CMK (cell line): ENCODE data around the gene SPIN2A.
"Not testable (repeated sequence)": the region's sequence is repeated elsewhere in the genome, so short reads cannot be mapped to it uniquely, and the experiment has no call there.

Experiments
- DNase-seq: peaks from one replicate; pipeline ENCODE4 v3.0.0-alpha.2; 2010; ENCODE audit warnings: low read depth

The SPIN2A gene

GRCh38 chrX:57137073-57137472, at the start of gene SPIN2A:
SPIN2A (minus strand) TSS chrX:57137397; CDS start chrX:57136597, 800 bp downstream.
- not testable (repeated sequence) for DNase-seq

- no peak for DNase-seq
These were observed 41.4 kb upstream of the SPIN2A start for GRCh38 chrX:57178605-57179004.

- no peak for DNase-seq
These were observed 39.9 kb upstream of the SPIN2A start for GRCh38 chrX:57177070-57177469.

- no peak for DNase-seq
These were observed 35.3 kb upstream of the SPIN2A start for GRCh38 chrX:57172544-57172943.

DNA sequence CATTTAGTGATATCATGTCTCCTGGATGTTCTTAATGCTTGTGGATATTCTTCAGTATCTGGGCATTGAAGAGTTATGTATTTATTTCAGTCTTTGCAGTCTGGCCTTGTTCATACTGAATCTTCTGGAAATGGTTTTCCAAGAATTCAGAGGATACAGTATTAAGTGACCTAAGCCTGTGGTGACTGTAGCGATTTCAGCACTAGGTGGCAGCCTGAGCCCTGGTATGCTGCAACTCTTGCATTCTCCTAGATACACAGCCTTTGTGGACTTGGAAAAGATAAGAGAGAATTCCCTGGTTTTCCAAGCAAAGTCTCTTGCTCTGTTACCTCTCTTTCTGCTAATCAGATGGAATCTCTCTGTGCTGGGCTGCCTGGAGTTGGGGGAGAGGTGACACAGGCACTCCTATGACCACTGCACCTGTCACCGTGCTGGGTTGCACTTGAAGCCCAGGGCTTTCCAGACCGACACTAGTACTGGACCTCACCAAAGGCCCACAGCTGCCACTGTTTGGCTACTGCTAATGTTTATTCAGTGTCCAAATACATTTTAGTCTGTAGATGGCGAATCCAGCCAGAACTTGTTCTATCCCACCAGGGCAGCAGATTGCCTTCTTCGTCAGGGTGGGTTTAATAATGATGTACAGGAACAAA, 19.3 kb upstream of the SPIN2A start:
- DNase-seq = no peak

GRCh38 chrX:57155171-57155570, 18.0 kb upstream of the SPIN2A start:
- DNase-seq = no peak

DNA sequence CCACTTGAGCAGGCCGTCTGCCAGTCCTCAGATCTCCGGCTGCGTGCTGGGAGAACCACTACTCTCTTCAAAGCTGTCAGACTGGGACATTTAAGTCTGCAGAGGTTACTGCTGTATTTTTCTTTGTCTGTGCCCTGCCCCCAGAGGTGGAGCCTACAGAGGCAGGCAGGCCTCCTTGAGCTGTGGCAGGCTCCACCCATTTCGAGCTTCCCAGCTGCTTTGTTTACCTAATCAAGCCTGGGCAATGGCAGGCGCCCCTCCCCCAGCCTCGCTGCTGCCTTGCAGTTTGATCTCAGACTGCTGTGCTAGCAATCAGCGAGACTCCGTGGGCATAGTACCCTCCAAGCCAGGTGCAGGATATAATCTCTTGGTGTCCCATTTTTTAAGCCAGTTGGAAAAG, 15.0 kb upstream of the SPIN2A start:
- DNase-seq = not testable (repeated sequence)

DNA sequence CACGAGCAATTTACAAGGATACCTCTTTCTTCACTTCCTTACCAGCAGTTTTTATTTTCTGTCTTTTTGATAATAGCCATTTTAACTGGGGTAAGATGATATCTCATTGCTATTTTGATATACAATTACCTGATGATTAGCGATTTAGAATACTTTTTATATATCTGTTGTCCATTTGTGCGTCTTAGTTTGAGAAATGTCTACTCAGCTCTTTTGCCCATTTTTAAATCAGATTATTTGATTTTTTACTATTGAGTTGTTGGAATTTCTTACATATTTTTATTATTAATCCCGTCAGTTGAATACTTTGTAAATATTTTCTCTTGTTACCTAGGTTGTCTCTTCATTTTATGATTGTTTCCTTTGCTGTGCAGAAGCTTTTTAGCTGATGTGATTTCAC, 1.5 kb upstream of the SPIN2A start:
- DNase-seq = no peak

DNA sequence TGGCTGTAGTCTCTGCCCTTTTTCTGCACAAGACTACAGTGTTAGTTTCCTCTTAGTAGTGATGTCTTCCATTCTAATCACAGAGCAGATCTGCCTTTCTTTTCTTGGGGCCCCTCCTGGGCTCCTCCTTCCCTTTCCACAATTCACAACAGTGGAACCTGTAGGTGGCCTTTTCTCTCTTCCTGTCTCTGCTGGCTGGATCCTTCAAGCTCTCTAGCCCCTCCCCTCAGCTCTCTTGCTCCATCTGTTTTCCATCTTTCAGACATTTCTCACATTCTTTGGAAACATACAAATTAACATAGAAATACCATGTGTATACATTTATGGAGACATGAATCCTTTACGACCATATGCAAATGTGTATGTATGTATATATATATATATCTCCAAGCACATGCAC, 304 bp upstream of the SPIN2A start:
- no peak for DNase-seq

DNA sequence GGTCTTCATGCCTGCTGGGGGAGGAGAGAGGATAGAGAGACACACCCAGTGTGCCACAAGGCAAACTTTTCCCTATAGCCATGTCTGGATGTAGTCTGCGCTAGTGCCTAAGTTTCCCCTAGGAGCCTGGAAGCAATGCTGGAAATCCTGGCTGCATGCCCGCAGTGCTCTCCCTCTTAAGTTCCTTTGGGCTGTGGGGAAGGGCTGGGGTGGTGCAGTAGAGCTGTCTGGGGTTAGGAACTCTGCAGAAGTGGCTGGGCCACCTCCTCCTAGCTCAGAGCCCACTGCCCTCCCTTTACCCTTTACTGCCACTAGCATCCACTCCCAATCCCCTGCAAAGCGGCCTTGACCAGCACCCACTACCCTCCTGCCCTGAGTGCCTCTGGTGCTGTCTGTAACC, 608 bp downstream of the SPIN2A start:
- not testable (repeated sequence) for DNase-seq

- DNase-seq = no peak
These were observed 1.9 kb downstream of the SPIN2A start for GRCh38 chrX:57135287-57135686.

- no peak for DNase-seq
These were observed 2.5 kb downstream of the SPIN2A start for GRCh38 chrX:57134702-57135101.

DNA sequence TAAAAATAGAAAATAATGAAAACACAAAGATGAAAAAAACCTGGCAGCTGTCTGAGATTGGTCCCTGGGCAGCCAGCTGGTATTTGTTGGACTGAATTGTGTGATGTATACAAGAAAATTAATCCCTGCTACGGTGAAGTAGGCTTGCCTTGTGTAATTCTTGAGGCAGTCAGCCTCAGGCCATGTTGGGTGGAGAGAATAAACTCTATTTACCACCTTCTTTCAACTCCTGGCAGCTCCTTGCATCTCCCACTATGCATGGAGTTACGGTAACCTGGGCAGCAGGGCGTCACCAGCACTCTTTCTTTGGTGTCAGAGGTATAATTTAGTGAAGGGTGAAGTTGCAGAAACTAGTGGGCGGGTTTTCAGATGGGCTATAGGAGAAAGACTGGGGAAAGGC, 3.5 kb downstream of the SPIN2A start:
- no peak for DNase-seq

DNA sequence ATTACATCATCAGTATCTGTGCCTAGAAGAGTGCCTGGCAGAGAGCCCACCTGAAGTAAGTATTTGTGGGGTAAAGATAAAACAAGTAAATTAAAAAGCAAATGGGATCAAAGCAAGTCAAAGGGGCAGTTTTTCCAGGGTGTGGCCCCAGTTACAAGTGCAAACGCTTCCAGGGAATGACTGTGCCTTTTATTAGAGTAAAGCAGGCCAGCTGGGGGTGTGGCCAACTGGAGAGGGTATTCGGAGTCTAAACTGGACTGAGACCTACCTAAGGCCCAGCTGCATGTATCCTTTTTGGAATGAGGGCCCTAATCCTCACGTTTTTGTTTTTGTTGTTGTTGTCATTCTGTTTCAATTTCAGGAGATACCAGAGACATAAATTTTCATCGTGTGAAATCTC, 3.9 kb downstream of the SPIN2A start:
- DNase-seq = not testable (repeated sequence)

GRCh38 chrX:57132046-57132445, 5.2 kb downstream of the SPIN2A start:
- no peak for DNase-seq

DNA sequence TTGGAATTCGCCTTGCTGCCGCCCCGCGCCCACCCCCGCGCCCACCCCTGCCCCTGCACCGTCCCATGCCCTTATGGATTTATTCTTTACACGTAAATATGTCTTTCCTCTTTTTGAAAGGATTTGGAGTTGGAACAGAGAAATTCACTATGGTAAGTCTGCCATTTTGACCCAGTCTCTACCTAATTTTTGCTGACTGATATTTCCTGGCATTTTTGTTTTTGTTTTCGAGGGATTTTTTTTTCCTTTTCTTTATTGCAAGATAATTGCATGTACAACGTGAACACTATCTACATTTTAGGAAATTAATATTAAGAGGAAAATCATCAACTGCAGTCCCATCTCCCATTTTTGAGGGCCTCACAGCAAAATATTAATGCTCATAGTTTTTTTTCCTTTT, 15.4 kb downstream of the SPIN2A start:
- DNase-seq = no peak

- DNase-seq = peak; percentile 83
These were observed 15.9 kb downstream of the SPIN2A start, which contains the start of gene SPIN2B for GRCh38 chrX:57121162-57121755. SPIN2B (minus strand) TSS chrX:57121548.

GRCh38 chrX:57120619-57121161, 16.5 kb downstream of the SPIN2A start:
- DNase-seq = not testable (repeated sequence)

DNA sequence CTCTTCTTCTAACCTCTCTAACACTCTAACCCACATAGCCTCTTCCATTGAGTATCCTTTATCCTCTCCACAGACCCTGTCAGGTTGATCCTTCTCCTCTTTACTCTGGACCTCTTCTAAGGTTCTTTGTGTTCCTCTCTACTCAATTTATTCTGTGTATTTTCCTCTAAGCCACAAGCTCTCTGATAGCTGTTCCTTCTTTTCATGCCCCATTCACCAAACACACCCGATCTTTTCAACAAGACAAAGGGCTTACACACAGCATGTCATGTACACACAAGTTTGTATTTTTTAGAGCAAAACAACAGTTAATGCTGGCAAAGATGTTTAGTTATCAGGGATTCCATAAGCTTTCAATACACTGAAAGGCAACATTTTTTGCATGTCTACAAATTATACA, 17.8 kb downstream of the SPIN2A start:
- DNase-seq = no peak

DNA sequence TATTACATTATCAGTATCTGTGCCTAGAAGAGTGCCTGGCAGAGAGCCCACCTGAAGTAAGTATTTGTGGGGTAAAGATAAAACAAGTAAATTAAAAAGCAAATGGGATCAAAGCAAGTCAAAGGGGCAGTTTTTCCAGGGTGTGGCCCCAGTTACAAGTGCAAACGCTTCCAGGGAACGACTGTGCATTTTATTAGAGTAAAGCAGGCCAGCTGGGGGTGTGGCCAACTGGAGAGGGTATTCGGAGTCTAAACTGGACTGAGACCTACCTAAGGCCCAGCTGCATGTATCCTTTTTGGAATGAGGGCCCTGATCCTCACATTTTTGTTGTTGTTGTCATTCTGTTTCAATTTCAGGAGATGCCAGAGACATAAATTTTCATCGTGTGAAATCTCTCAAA, 19.6 kb downstream of the SPIN2A start:
- DNase-seq = not testable (repeated sequence)

- DNase-seq = no peak
These were observed 32.2 kb downstream of the SPIN2A start for GRCh38 chrX:57104921-57105398.

DNA sequence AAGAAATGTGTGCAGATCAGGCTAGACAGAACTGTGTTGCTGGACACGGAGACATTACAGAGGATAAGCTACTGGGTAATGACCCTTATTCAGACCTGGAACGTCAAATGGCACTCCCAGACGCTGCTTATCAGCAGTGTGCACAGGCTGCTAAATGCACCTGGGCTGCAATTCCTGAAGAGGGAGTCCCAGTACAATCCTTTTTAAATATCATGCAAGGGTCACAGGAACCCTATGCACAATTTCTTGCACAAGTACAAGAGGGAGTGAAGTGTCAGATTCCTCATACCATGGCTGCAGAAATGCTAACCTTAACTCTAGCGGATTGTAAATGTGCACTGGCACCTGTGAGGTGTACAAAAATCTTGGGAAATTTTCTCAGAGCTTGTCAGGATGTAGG, 32.8 kb downstream of the SPIN2A start:
- no peak for DNase-seq

DNA sequence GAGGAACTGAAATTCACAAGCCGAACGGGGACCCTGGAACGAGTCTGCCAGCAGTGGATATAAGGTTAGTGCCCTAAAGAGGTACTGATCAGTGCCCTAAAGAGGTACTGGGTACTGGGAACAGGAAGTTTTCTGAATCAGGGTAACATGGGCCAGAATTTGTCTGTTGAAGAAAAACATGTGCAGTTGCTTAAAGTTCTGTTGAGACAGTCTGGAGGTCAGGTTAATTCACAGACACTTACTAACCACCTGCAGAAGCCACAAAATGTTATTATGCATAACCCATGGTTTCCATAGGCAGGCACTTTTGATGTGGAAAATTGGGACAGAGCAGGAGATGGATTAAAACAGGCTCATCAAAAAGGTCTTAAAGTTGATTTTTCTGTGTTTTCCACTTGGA, 33.7 kb downstream of the SPIN2A start:
- DNase-seq = no peak

- DNase-seq = not testable (repeated sequence)
These were observed 34.3 kb downstream of the SPIN2A start for GRCh38 chrX:57102918-57103317.
